SU-DHL-6 (cell line): ENCODE results near the gene PGBD5.

ENCODE experiments used
- H2AFZ ChIP-seq: fragments of 200-600 bp; sonication (generic); 2 replicates; pipeline ENCODE4 v1.6.1; 2014; ENCODE audit warnings: low read depth, mild to moderate bottlenecking, moderate library complexity, mixed read lengths, antibody characterized with exemption, low read length; ENCODE audit not compliant: severe bottlenecking
- H3F3A ChIP-seq: fragments of 200-600 bp; shearing (Covaris generic); 2 replicates; pipeline ENCODE4 v1.6.0; 2016; ENCODE audit warnings: antibody characterized with exemption, mild to moderate bottlenecking; ENCODE audit not compliant: insufficient read depth
- H3K27ac ChIP-seq: fragments of 200-600 bp; sonication (generic); 2 replicates; pipeline ENCODE4 v1.5.1; 2016; ENCODE audit warnings: low read depth, mild to moderate bottlenecking, low read length, moderate library complexity, mixed read lengths
- H3K27me3 ChIP-seq: fragments of 200-600 bp; sonication (generic), shearing (Covaris generic); 2 replicates; pipeline ENCODE4 v1.6.0; 2014; ENCODE audit warnings: mild to moderate bottlenecking, low read length
- H3K36me3 ChIP-seq: fragments of 200-600 bp; sonication (generic); 2 replicates; pipeline ENCODE4 v1.6.1; 2014; ENCODE audit warnings: mild to moderate bottlenecking, low read length, mixed read lengths
- H3K4me2 ChIP-seq: fragments of 300-600, 200-600 bp; shearing (Covaris generic), sonication (generic); 2 replicates; pipeline ENCODE4 v1.6.0; 2014; ENCODE audit warnings: low read length, low read depth, mild to moderate bottlenecking; ENCODE audit not compliant: poor library complexity, severe bottlenecking
- H3K4me3 ChIP-seq: fragments of 200-600 bp; sonication (generic); 2 replicates; pipeline ENCODE4 v1.5.1; 2014; ENCODE audit warnings: antibody characterized with exemption, low read length, mild to moderate bottlenecking, mixed read lengths; ENCODE audit not compliant: insufficient read depth, poor library complexity, severe bottlenecking
- H3K79me2 ChIP-seq: fragments of 200-600 bp; sonication (generic); 2 replicates; pipeline ENCODE4 v1.6.1; 2014; ENCODE audit warnings: mild to moderate bottlenecking, low read length, moderate library complexity; ENCODE audit not compliant: insufficient read depth
- H3K9ac ChIP-seq: fragments of 200-600 bp; sonication (generic); 2 replicates; pipeline ENCODE4 v1.7.0; 2014; ENCODE audit warnings: mild to moderate bottlenecking, low read length
- H3K9me2 ChIP-seq: fragments of 200-600 bp; sonication (generic); replicated peaks from 2 replicates; pipeline ENCODE4 v1.6.1; 2014; ENCODE audit warnings: low read length; ENCODE audit not compliant: insufficient read depth
- H3K9me3 ChIP-seq: fragments of 200-600 bp; sonication (generic); 2 replicates; pipeline ENCODE4 v1.6.1; 2014; ENCODE audit warnings: low read length, mixed read lengths; ENCODE audit not compliant: insufficient read depth
- H4K20me1 ChIP-seq: fragments of 200-600 bp; sonication (generic); 2 replicates; pipeline ENCODE4 v1.6.1; 2014; ENCODE audit warnings: low read depth, mild to moderate bottlenecking, antibody characterized with exemption, low read length, moderate library complexity, mixed read lengths
- CTCF ChIP-seq: fragments of 200-600 bp; sonication (generic); IDR thresholded peaks from one replicate; pipeline ENCODE4 v1.5.1; 2017; ENCODE audit warnings: antibody characterized with exemption, mild to moderate bottlenecking, low read length, moderate library complexity; ENCODE audit not compliant: insufficient read depth, poor library complexity, severe bottlenecking
- EZH2phosphoT487 ChIP-seq: fragments of 200-600 bp; sonication (generic), shearing (Covaris generic); conservative IDR thresholded peaks from 2 replicates; pipeline ENCODE4 v1.6.1; 2018; ENCODE audit warnings: mild to moderate bottlenecking, antibody characterized with exemption, low read length, moderate library complexity, mixed read lengths

PGBD5 gene

GRCh38 chr1:230276401-230276800 lies 149.7 kb downstream of the PGBD5 start:
- no peaks in the 10 kb centered on the region for H4K20me1 ChIP-seq
- no peaks in the 10 kb centered on the region for H3K27me3 ChIP-seq
- TF ChIP-seq EZH2phosphoT487 (no peak), CTCF (no peak)
- no peak overlapping the region for H3K4me2 ChIP-seq
- no peak overlapping the region for H2AFZ ChIP-seq
- no peaks in the 10 kb centered on the region for H3K9me3 ChIP-seq
- no peaks in the 10 kb centered on the region; the same call in 1 of the 2 replicates for H3K36me3 ChIP-seq
- H3K9ac ChIP-seq = no peak overlapping the region
- no peaks in the 10 kb centered on the region for H3F3A ChIP-seq
- H3K79me2 ChIP-seq = no peaks in the 10 kb centered on the region
- no peak overlapping the region for H3K27ac ChIP-seq
- no peak overlapping the region for H3K4me3 ChIP-seq
- H3K9me2 ChIP-seq = no peaks in the 10 kb centered on the region

- Histone ChIP-seq H3K27me3 (no peaks in the 10 kb centered on the region), H3K36me3 (no peaks in the 10 kb centered on the region; the same call in 1 of the 2 replicates), H3K9me3 (no peaks in the 10 kb centered on the region), H3K79me2 (no peaks in the 10 kb centered on the region), H4K20me1 (no peaks in the 10 kb centered on the region), H2AFZ (no peak overlapping the region), H3K27ac (no peak overlapping the region), H3K4me2 (no peak overlapping the region), H3F3A (no peaks in the 10 kb centered on the region), H3K9ac (no peak overlapping the region), H3K9me2 (no peaks in the 10 kb centered on the region), H3K4me3 (no peak overlapping the region)
- TF ChIP-seq CTCF (no peak), EZH2phosphoT487 (no peak)
These were observed 151.9 kb downstream of the PGBD5 start for GRCh38 chr1:230274254-230274653.

DNA sequence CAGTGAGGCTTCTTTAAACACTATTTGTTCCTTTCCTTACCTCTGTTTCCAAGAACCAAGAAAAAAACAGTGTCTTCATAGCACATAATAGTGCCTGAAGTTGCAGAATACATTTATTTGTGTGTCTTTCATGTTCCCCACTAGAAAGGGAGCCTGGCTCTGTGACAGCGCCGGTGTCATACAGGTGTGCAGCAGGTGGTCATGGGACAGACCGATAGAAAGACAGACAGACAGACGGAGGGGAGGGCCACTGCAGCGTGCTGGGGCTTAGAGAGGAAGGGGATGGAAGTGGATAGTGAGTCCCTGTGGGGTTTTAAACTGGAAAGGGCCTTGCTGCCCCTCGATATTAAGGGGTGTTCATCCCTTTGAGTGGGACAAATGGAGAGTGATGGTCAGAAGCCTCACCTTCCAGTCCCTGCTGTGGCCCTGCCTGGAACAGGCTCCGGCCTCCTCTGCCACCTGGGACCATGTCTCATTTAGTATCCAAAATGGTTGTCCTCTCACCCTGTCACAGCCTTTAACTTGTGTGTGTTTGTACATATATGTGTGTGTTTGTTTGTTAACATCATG lies 152.9 kb downstream of the PGBD5 start:
- Histone ChIP-seq H3K36me3 (no peaks in the 10 kb centered on the region; the same call in 1 of the 2 replicates), H4K20me1 (no peaks in the 10 kb centered on the region), H3K4me3 (no peak overlapping the region), H3K9me2 (no peaks in the 10 kb centered on the region), H3K9ac (no peak overlapping the region), H3K27ac (no peak overlapping the region), H3K4me2 (no peak overlapping the region), H2AFZ (no peak overlapping the region), H3K9me3 (no peaks in the 10 kb centered on the region), H3K27me3 (no peaks in the 10 kb centered on the region), H3F3A (no peaks in the 10 kb centered on the region), H3K79me2 (no peaks in the 10 kb centered on the region)
- TF ChIP-seq CTCF = no peak
- TF ChIP-seq EZH2phosphoT487 = no peak
